SHP77 (cell line): ENCODE measurements around the gene FBXO31.
"Not testable (repeated sequence)": the region's sequence is repeated elsewhere in the genome, so short reads cannot be mapped to it uniquely, and the experiment has no call there.

Source experiments
- DNase-seq, 2 experiments: peaks; one replicate each; lab custom pipeline; 2025; lab: John Stamatoyannopoulos, UW

Gene FBXO31

DNA sequence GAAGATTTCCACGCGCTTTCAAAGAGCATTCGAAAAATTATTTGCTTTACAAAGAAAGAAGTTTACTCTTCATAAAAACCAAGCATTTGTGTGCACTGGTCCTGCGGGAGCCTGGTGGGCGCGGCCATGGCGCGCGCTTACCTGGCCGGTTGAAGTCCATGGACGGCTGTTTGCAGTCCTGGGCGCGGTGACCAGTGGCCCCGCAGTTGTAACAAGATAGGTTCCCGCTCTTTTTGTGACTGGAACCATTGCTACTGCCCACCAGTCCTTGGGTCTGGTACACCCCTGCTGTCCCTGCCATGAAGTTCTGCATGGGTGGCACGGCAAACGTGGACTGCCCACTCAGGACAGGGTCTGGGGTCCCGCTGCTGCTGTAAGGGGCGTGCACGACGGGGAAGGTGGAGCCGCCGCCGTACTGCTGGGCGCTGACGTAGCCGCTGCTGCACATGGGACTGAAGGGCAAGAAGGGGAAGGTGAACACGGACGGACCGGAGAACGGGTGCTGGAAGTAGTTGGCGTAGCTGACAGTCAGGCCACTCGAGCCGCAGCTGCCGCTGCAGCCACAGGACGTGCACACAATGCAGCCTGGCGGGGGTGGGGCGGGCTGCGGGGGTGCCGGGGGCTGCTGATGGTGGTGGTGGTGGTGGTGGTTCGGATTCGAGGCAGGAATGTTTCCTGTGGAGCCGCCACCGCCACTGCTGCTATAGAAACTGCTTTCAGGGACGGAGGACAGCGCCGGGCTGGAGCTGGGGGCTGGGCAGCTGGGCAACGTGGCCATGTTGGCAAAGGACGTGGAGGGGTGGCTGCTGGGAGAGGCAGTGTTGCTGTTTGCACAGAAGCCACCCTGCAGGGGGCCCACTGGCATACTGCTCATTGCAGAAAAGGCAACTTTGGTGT is 28.0 kb upstream of the FBXO31 start:
- DNase-seq = no peak

GRCh38 chr16:87410968-87411367 is 27.4 kb upstream of the FBXO31 start:
- DNase-seq = no peak

- no peak for DNase-seq
Observed at GRCh38 chr16:87410530-87410929, 27.0 kb upstream of the FBXO31 start.

- DNase-seq = no peak
Observed at GRCh38 chr16:87409781-87410180, 26.2 kb upstream of the FBXO31 start.

DNA sequence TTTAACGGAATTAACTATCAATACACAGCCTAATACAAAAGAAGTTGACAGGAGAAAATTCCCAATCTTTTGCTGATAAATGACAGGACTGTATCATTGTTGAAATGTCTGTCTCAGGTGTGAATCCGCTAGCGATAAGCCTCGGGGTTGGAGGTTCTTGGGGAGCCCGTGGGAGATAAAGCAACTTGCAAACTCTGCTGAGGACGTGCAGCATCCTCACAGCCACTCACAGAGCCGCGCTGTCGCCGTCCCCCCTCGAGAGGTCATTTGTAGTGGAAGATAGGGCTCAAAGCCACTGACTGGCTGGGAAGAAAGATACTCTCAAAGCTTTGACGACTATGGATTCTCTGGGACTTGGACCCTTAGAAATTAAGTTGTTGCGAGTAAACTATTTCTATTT is 25.6 kb upstream of the FBXO31 start:
- DNase-seq = no peak

- no peak for DNase-seq
Observed at GRCh38 chr16:87407511-87408112, 24.0 kb upstream of the FBXO31 start.

- no peak for DNase-seq
Observed at GRCh38 chr16:87406495-87407088, 23.0 kb upstream of the FBXO31 start.

- no peak for DNase-seq
Observed at GRCh38 chr16:87404764-87405625, 21.4 kb upstream of the FBXO31 start.

- no peak for DNase-seq
Observed at GRCh38 chr16:87395181-87395842, 11.7 kb upstream of the FBXO31 start.

DNA sequence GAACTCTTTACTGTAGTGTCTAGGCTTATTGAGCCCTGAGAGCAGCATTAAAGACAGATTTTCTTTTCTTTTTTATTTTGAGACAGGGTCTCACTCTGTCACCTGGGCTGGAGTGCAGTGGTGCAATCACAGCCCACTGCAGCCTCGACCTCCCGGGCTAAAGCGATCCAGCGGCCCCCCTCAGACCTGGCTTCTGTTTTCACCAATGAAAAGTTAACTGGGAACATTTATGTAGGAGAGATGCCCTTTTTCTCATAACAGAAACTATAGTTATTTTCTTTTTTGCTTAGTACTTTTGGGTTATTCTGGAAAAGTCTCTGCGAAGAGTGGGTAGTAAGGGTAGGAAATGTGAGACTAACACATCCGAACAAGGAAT is 10.1 kb upstream of the FBXO31 start:
- no peak for DNase-seq

DNA sequence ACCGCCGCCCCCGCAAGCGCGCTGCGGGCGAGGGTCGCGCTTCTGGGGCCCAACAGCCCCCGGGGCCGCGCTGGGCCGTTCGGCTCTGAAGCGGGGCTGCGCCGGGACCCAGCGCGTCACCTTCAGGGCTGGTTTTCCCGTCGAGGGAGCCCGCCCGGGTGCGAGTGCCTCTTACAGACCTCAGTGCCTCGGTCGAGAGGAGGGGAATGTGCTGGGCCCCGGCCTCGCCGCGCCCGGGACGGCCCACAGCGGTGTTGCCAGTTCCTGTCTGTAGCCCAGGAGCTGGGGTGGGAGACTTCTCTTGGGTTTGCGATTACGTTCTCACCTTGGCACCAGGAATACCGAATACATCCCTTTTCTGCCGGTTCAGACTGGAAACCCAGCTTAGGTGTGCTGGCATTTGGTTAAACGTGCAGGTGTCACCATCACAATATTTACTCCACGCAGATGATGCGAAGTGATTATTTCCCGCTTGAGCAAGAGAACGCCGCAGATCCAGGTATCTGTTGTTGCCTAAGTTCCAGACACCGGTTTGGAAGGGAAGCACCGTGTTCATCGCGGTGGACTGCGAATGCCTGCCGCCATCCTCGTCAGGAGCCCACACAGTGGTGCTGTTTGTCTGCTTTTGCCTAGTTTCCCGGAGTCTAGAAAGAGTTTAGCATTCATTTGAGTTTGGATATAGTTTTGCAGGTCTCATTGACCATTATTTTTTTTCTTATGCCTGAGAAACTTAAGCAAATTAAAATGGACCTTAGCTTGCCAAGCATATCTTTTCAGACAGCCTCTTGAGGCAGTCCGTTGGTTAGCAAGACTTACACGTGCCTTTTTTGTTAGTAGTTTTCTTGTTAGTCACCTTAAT is 9.5 kb upstream of the FBXO31 start:
- DNase-seq = peak in 1 of 2 experiments; percentile 27

GRCh38 chr16:87391950-87392820 is 8.6 kb upstream of the FBXO31 start, which contains the start of gene MAP1LC3B:
MAP1LC3B (plus strand) TSS chr16:87392336; CDS start chr16:87392428, 92 bp downstream.
- peak; percentile 91 to 94 for DNase-seq

DNA sequence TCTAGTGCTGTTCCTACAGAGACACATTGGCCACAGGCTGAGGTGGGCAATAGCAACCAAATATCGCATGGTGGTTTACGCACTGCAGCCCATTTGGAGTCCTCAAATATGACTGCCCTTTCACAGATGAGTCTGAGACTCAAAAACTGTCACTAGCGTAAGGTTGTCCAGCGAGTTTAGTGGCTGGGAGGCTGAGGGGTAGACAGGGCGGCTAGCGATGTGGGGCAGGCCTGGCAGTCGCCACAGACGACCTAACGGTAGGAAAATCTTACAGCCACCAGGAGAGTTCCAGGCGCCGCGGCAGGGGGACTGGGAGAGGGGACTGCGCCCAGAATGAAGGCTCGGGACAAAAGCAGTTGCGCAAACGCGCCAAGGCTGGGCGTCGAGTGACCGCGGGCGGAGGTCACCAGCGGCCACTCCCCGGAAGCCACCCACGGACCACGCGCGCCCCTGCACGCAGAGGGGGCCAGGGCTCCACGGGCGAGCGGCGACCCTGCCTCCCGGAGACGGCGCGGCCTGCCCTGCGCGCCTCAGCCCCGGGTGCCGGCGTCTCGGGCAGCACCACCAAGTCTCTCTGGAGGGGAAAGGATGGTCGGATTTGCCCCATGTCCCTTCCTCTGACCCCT is 7.9 kb upstream of the FBXO31 start:
- DNase-seq = peak; percentile 30 to 35

DNA sequence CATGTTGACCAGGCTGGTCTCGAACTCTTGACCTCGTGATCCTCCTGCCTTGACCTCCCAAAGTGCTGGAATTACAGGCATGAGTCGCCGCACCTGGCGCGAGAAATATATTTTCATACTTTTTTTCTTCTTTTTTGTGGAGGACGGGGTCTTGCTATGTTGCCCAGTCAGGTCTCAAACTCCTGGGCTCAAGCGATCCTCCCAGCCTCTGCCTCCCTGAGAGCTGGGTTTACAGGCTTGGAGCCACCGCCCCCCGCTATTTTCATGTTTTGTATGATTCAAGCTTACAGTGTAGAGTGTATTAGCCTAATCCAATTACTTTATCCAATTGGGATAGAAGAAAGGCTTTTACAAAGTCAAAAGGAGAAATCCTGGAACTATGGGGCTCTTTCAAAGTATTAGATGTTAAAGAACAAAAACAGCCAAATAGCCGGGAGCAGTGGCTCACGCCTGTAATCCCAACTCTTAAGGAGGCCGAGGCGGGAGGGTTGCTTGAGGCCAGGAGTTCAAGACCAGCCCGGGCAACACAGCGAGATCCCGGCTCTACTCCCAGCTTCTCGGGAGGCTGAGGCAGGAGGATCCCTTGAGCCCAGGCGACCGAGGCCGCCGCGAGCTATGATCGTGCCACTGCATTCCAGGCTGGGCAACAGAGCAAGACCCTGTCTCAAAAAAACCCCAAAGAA is 7.2 kb upstream of the FBXO31 start:
- DNase-seq = no peak

- DNase-seq = not testable (repeated sequence)
Observed at GRCh38 chr16:87389914-87390313, 6.3 kb upstream of the FBXO31 start.

DNA sequence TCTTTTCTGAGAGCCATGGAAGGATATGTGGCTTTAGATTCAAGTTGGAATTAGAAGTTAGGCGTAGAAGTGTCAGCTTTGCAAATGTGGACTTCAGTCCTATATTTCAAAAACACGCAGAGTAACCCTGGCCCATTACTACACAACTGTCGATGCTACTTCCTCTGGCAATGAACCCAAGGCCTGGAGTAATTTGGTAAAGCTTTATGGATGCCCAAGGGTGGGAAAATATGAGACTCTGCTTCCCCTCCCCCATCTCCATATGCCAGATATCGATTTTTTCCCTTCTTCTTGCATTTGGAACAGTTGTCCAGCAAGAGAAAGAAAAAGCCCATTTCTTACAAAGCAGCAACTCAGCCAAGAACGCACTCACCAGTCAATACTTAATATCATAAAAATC is 5.7 kb upstream of the FBXO31 start:
- no peak for DNase-seq

DNA sequence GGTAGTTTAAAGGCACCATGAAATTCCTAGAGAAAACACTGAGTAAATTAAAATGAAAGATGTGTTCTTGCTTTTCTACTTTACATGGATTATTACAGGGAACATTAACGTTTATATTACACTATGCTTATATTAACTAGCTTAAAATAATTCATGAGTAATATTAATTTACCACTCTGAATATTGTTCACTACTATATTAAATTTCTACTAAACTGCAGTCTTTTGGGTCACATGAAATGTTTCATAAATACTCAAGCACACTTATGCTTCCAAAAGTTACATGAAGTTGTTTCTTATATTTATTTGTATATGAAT is 5.2 kb upstream of the FBXO31 start:
- no peak for DNase-seq

DNA sequence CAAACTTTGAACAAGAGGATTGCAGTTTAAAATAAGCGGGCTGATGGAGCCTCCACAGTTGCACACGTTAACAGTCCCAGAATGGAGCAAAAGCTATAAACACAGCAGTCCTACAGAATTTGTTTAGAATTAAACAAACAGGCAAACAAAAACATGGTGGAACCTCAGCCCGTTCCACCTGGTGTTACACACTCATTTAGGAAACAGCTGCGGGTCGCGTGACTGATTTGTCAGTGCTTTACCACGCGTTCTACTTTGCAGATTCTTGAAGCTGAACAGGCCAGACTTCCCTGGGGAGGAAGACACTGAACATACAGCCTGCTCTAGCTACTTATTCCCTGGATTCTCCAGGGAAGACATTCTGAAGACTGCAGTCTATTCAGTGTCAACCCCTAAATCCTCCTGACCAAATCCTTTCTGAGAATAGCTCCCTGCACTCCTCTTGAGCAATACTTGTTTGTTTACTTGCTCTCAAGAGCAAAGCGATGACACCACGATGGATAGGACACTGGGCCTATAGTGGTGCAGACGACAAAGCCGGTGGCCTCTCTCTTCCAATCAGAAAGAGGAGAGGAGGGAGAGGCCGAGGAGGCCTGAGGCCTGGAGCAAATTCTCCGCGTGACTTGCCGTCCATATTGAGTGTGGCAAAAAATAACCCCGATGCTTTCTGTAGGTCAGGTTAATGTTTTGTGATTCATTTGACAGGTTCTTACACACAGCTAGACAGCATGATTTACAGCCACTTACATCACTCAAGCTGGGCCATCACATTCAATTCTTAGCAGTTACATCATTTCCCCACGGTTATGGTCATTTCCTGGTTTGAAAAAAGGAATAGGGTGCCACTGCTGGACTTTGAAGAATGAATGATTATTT is 4.6 kb upstream of the FBXO31 start:
- DNase-seq = peak; percentile 100
